Mammary epithelial cell (primary cell): ENCODE measurements around the gene CMTM8.

Experiments
- CTCF ChIP-seq, 2 donors: IDR thresholded peaks in 1 of 2; conservative IDR thresholded peaks in 1 of 2; 2 replicates each; pipeline ENCODE4 v1.5.1; 2011 to 2012; ENCODE audit warnings: inconsistent platforms in 2 of 2, low read length in 2 of 2, mild to moderate bottlenecking in 2 of 2, control low read depth in 1 of 2, low read depth in 1 of 2; ENCODE audit not compliant: insufficient read depth in 1 of 2; ENCODE audit errors: extremely low read depth in 1 of 2
- EZH2 ChIP-seq: IDR thresholded peaks from 2 replicates; pipeline ENCODE4 v1.6.1; 2012; ENCODE audit warnings: low read length, inconsistent platforms, borderline replicate concordance

GRCh38 chr3:32189693-32190092, 48.8 kb upstream of the CMTM8 start:
- TF ChIP-seq CTCF (conservative IDR thresholded peaks at IDR 0.05 in 1 of 2, IDR thresholded peaks at IDR 0.05 in 1 of 2; ENCODE audit: extremely low read depth in 1 of 2, insufficient read depth in 1 of 2, low read depth in 1 of 2, low read length in 2 of 2) (no peak), EZH2 (no peak)
